Lower lobe of right lung (tissue), 2 donors: ENCODE data around the gene MRPS18A. TPM values are rescaled to one million over a fixed set of nuclear protein-coding genes. Genes with fewer than 3 reads are reported as not detected.

Experiments
- ATAC-seq, 2 donors: fragments of 200-7000 bp; cut with Tn5 transposase; one replicate each; pipeline ENCODE4 v1.9.1; 2020 to 2022; ENCODE audit warnings: mild to moderate bottlenecking in 2 of 2, moderate library complexity in 2 of 2
- DNase-seq: peaks from one replicate; pipeline ENCODE4 v3.0.0-alpha.2; 2020
- H3K27ac ChIP-seq: fragments of 200-600 bp; one replicate; pipeline ENCODE4 v1.8.0; 2022
- H3K27me3 ChIP-seq: fragments of 200-600 bp; one replicate; pipeline ENCODE4 v1.8.0; 2022; ENCODE audit warnings: low read depth
- H3K36me3 ChIP-seq: fragments of 200-600 bp; one replicate; pipeline ENCODE4 v1.8.0; 2022; ENCODE audit warnings: mild to moderate bottlenecking
- H3K4me1 ChIP-seq: fragments of 200-600 bp; one replicate; pipeline ENCODE4 v1.8.0; 2022
- H3K4me3 ChIP-seq: fragments of 200-600 bp; one replicate; pipeline ENCODE4 v1.8.0; 2022; ENCODE audit warnings: mild to moderate bottlenecking
- H3K9me3 ChIP-seq: fragments of 200-600 bp; one replicate; pipeline ENCODE4 v1.8.0; 2022
- CTCF ChIP-seq: fragments of 200-600 bp; IDR thresholded peaks from one replicate; pipeline ENCODE4 v1.8.0; 2022; ENCODE audit warnings: antibody characterized with exemption, mild to moderate bottlenecking
- intact Hi-C: fragments of 100-400 bp; cut with DNase I; formaldehyde crosslinking; loops from one replicate; pipeline ENCODE4 v1.11.0; 2022
- total RNA-seq: library from RNA; stranded (reverse); fragmentation: NEBNext Ultra II Directional; extraction: Animal tissue kit (Norgen Biotek cat#: 25700); gene quantifications from one replicate; pipeline ENCODE4 v1.2.1, GENCODE V29; 2021
- donor health status: DM: no; HTN: yes; CAD: no; lungs with severe emphysema.

The MRPS18A gene
- total RNA-seq, 1 donor from 2014 or later: 30.2 TPM

DNA sequence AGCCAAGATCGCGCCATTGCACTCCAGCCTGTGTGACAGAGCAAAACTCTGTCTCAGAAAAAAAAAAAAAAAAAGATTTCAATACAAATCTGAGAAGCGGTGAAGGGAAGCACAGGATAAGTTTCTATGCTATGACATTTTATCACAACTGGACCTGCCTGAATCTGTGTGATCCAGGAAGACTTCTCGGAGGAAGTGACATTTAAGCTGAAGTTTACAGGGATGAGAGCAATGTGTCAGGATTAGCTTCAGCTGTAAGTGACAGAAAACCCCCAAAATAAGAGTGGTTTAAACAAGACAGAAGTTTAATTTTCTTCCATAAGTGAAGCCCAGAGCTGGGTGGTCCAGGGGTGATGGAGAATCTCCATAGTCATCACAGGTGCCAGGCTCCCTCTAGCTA is 33.4 kb upstream of the MRPS18A start:
- ATAC-seq (no peak), DNase-seq (no peak)
- Histone ChIP-seq H3K27ac (no peak overlapping the region), H3K4me3 (no peak overlapping the region), H3K4me1 (peaks cover 39% of the 10 kb centered on the region), H3K27me3 (no peaks in the 10 kb centered on the region), H3K36me3 (no peaks in the 10 kb centered on the region), H3K9me3 (no peaks in the 10 kb centered on the region)
- intact Hi-C loops: no loop called here
- no peak for TF ChIP-seq CTCF

DNA sequence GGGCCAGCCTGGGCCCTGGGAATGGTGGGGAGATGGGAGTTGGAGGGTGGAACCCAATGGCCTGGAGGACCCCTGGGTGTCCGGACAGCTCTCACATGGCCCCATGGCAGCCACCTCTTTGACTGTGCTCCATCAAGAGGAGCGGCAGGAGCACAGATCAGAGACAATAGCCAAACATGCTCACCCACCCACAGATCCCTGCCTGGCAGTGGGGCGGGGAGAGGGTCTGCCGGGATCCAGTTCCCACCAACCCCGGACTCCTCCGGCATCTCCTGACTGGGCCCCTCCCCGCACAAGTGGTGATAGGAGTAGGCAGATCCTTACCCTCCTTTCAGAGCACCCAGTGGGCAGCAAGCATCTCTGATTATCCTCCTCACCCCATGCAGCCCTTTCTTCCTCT is 31.9 kb upstream of the MRPS18A start:
- H3K36me3 ChIP-seq: no peaks in the 10 kb centered on the region
- ATAC-seq: no peak
- H3K27me3 ChIP-seq: no peaks in the 10 kb centered on the region
- H3K9me3 ChIP-seq: no peaks in the 10 kb centered on the region
- intact Hi-C loops: no loop called here
- H3K4me1 ChIP-seq: peaks cover 37% of the 10 kb centered on the region
- no peak for DNase-seq
- no peak for TF ChIP-seq CTCF
- H3K4me3 ChIP-seq: no peak overlapping the region
- peak overlapping the region; percentile 18 for H3K27ac ChIP-seq

DNA sequence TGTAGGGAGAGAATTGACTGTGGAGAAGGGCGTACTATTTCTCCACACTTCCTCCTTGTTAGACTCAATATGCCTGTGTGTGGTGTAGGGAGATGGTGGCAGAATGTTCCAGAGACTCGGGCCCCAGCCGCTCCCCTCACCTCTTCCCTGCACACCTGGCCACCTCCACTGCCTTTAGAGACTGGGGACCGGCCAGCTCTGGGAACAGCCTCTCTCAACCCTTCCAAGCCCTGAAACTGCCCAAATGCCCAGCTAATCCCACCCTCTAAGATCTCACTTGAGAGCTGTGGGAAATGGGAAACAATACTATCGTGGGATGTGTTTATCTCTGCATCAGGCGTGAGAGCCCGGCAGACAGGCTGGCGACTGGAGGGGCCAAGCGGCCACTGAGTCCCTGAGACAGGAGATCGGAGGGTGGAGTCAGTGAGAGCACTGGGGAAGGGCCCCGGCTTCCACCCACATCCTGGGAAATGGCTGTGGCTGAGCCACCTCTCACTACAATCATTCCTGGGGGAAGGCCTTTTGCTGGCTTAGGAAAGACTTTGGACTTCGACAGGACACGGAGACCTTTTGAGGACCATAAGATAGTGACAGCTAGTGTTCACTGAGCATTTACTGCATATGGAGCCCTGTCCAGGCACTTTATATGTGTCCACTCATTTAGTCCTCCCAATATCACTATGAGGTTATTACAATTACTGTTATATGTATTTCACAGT is 31.0 kb upstream of the MRPS18A start:
- no peaks in the 10 kb centered on the region for H3K27me3 ChIP-seq
- H3K9me3 ChIP-seq: no peaks in the 10 kb centered on the region
- no peaks in the 10 kb centered on the region for H3K36me3 ChIP-seq
- intact Hi-C loops: no loop called here
- ATAC-seq (no peak), DNase-seq (no peak)
- H3K4me1 ChIP-seq: peaks cover 28% of the 10 kb centered on the region
- no peak for TF ChIP-seq CTCF
- H3K27ac ChIP-seq: peak overlapping the region; percentile 51
- no peak overlapping the region for H3K4me3 ChIP-seq

DNA sequence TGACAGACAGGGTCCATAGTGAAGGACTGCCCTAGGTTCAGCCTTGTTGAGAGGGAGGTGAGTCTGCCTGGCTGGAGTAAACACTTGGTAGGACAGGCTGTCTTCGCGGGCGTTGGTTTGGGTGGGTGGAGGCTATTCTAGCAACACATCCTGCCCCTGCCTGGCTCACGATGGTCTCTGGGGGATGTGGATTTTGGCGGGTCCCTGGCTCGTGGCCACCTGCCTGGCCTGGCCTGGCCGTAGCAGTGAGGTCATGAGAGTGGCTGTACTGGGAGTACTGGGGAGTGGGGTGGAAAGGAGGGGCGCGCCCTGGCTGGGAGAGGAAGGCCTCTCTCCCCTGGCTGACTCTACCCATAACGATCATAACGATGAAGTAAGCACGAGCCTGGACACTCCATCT is 30.2 kb upstream of the MRPS18A start:
- intact Hi-C loops: no loop called here
- no peak for TF ChIP-seq CTCF
- DNase-seq: no peak
- H3K27me3 ChIP-seq: no peaks in the 10 kb centered on the region
- no peak overlapping the region for H3K4me3 ChIP-seq
- peak; percentile 34 to 60 for ATAC-seq
- H3K9me3 ChIP-seq: no peaks in the 10 kb centered on the region
- peaks cover 25% of the 10 kb centered on the region for H3K4me1 ChIP-seq
- H3K36me3 ChIP-seq: no peaks in the 10 kb centered on the region
- H3K27ac ChIP-seq: peak overlapping the region; percentile 51

DNA sequence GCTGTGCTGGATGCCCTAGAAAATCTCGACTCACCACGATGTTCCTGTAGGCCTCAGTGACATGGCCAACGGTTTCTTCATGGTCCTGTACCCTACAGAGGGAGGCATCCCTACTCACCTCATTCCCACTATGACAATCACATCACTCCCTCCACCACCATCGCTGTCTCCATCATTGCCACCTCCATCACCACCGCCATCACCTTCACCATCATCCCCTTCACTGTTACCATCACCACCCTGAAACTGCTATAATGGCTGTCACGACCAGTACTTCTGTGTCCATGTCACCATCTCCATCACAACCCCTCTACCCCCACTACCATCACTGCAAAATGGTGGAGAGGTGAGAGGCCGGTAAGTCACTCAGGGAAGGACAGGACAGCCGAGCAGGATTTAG is 29.8 kb upstream of the MRPS18A start:
- TF ChIP-seq CTCF: no peak
- H3K4me1 ChIP-seq: peaks cover 25% of the 10 kb centered on the region
- no peak overlapping the region for H3K4me3 ChIP-seq
- H3K27me3 ChIP-seq: no peaks in the 10 kb centered on the region
- H3K27ac ChIP-seq: no peak overlapping the region
- ATAC-seq (no peak), DNase-seq (no peak)
- H3K36me3 ChIP-seq: no peaks in the 10 kb centered on the region
- intact Hi-C loops: no loop called here
- H3K9me3 ChIP-seq: no peaks in the 10 kb centered on the region
